Measurements from ENCODE around the gene AUH.

The AUH gene

GRCh38 chr9:91245431-91246313 lies 116.0 kb downstream of the AUH start:
- DNase-seq (ENCODE audit: low read depth): no peak

- no peak for DNase-seq (ENCODE audit: low read depth)
These were observed 118.7 kb downstream of the AUH start for GRCh38 chr9:91243029-91243428.

DNA sequence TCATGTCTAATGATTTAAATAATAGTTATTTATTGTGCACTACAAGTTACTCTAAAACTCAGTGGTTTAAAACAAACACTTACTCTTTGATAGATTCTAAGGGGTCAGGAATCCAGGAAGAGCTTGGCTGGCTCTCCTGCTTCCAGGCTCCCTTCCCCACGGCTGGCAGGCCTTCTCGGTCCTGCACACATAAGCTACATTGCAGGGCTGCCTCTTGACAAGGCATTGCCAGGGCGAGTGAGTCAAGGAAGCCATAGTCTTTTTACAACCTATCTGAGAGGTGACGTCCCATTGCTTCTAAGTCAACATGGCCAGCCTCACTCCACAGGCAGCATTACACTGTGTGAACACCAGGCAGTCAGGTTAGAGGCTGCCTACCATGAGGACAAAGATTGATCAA lies 119.8 kb downstream of the AUH start:
- DNase-seq (ENCODE audit: low read depth): no peak

GRCh38 chr9:91240596-91241165 lies 121.0 kb downstream of the AUH start:
- DNase-seq (ENCODE audit: low read depth): no peak

DNA sequence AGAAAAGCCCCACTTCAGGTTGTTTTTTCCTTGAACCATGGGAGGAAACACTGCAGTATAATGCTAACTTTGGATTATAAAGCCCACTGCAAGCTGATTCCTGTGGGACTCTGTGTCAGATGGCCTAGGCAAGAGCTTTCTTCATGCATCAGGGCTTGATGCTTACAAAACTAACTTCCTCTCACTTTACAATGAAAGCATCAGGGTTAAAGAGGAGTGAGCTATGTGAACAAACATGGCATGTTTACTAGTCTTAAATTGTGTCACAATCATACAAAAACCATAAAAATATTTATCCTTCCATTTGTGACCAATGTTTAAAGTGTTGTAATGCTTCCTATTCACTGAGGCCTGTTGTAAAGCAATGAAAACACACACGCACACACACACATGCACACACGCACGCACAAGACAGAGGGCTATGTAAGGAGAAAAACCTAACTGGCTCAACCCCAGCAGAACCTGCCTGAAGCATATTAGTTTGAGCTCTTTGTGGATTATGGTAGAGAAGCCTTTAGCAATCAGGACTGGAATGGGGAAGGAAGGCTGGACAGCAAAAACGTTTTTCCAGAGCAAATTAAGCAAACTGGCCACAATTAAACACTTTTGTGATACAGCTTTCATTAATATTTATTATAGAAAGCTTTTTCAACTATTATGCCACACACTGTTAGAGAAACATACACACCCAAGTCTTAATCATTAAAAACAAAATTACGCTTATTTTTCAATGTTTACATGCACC lies 122.2 kb downstream of the AUH start:
- no peak for DNase-seq (ENCODE audit: low read depth)

DNA sequence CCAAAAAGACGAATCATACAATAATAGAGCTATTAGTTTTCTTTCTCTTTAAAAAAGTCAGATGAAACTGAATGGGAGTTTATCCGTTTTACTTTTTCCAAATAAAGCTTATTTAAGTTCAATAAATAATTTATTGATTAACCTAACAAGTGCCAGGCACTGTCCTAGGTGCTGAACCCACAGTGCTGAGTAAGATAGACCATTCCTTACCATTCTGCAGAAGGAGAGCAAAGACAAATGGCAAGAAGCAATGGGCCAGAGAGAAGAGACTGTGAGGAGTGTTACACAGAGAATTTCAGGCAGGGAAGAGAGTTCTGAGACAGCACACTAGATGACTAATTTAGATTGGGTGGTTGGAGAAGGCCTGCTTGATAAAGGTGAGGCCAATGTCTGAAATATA lies 127.2 kb downstream of the AUH start:
- no peak for DNase-seq (ENCODE audit: low read depth)

- DNase-seq (ENCODE audit: low read depth): no peak
These were observed 130.1 kb downstream of the AUH start for GRCh38 chr9:91231619-91232018.

- DNase-seq (ENCODE audit: low read depth): no peak
These were observed 138.7 kb downstream of the AUH start for GRCh38 chr9:91223000-91223399.

GRCh38 chr9:91222457-91222856 lies 139.3 kb downstream of the AUH start:
- no peak for DNase-seq (ENCODE audit: low read depth)

- DNase-seq (ENCODE audit: low read depth): no peak
These were observed 140.4 kb downstream of the AUH start for GRCh38 chr9:91221332-91221731.

- no peak for DNase-seq (ENCODE audit: low read depth)
These were observed 141.1 kb downstream of the AUH start for GRCh38 chr9:91220491-91221135.

DNA sequence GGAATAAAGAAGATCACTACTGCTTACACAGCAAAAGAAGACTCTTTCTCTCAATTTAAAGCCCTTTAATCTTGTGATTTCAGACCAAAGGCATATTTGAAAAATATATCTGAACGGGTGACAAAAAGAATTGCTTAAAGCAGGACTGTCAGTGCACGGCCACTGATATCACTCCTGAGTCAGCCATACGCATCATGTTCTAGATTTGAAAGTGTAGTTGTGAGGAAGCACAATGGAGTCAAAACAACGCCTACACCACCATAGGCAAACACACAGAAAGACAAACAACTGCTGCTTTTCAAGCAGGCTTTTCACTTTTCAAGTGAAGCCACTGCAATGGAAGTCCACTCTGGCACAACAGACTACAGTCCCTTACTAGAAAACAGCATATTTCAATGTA lies 141.7 kb downstream of the AUH start:
- no peak for DNase-seq (ENCODE audit: low read depth)

GRCh38 chr9:91219557-91219956 lies 142.2 kb downstream of the AUH start:
- DNase-seq (ENCODE audit: low read depth): no peak

- DNase-seq (ENCODE audit: low read depth): no peak
These were observed 144.3 kb downstream of the AUH start for GRCh38 chr9:91217388-91217787.

GRCh38 chr9:91214867-91215266 lies 146.9 kb downstream of the AUH start:
- no peak for DNase-seq (ENCODE audit: low read depth)

DNA sequence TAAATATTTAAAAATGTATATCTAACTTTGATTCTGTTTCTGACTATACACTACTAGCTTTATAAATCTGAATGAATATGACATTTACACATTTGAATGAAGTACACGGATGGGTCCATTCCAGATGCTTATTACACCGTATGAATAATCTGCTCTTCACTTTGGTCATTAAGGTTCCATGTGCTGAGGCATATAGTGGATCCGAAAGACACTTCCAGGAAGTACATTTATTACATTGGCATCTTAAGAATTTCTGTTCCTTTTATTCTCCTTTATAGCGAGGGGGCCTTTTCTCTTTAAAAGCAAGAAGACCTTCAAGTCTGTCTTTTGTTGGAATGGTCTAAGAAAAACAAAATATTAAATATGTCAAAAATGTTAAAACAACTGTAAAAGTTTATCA lies 147.6 kb downstream of the AUH start:
- DNase-seq (ENCODE audit: low read depth): no peak

- DNase-seq (ENCODE audit: low read depth): no peak
These were observed 149.0 kb downstream of the AUH start for GRCh38 chr9:91212596-91213243.

DNA sequence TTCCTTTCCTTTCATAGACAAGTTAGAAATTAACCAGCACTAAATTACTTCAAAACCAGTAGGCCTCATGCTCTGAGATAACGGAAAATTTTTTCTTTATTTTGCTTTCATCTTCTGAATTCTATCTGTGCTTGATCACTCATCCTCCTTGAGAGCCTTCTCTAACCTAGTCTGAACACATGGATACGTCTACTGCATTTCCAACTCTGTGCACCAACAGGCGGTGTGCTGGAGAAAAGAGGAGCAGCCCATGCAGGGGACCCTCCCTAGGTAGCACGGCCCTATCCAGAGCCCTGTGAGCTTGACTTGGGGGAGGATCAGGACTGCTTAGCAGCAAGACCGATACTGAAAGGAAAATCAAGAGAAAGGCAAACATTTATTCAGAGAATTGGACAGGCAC lies 149.8 kb downstream of the AUH start:
- DNase-seq (ENCODE audit: low read depth): no peak

- no peak for DNase-seq (ENCODE audit: low read depth)
These were observed 150.3 kb downstream of the AUH start for GRCh38 chr9:91211414-91211813.

DNA sequence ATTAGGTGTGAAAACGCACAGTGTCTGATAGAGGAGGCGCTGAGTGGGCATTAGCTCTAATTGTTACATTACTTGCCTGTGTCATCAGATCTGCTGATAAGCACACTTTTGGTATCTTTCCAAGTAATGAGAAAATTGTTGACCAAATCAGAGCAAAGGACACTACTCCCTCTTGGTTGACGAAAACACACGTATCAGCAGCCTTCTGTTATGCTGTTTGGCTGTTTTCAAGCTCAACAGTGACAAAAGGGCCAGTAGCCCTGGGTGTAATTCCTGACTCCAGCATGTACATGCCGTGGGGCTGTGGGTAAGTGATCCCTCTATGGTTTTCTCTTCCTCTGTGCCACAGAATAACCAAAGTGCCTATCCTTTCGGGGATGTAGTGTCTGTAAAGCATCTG lies 151.4 kb downstream of the AUH start:
- DNase-seq (ENCODE audit: low read depth): no peak

DNA sequence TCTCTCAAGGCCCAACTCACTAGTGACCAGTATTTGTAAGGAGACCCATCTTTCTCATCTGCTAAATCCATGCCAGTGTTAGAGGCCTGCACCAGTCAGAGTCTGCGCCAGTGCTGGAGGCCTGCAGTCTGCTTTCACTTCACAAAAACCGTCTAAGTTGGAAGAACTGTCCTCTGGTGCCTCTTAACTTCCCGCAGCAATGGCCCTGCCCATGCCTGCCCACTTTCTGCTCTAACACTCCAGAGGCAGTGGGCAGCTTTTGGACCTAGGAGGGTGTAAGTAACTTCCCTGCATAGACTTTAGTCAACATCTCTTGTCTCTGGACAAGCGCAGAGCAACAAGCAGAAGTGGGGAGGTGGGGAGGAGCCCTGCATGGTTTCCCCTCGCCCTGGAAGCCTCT lies 152.9 kb downstream of the AUH start:
- DNase-seq (ENCODE audit: low read depth): no peak

DNA sequence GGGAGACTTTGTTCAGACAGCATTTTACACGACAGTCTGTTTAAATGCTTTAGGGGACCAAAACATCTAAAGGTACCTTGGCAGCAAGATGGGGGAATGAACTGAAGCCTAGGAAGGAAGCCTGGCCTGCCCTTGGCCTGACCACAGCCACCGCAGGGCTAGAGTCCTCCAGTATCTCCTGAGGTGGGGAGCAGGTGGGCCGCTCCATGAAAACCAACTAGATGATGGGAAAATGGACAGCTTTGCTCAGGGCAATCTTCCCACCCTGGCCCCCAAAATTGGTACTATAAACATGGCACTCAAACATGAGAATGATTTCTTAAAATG lies 153.3 kb downstream of the AUH start:
- no peak for DNase-seq (ENCODE audit: low read depth)

Data from GM04503 (cell line).